LNCaP clone FGC (cell line): ENCODE measurements around the gene OR2M5.

Experiments used
- DNase-seq: peaks from one replicate; pipeline ENCODE4 v3.0.0-alpha.2; 2011; ENCODE audit warnings: low read depth
- H3K4me3 ChIP-seq: 2 replicates; pipeline ENCODE4 v1.5.1; 2011; ENCODE audit warnings: mild to moderate bottlenecking, low read depth, low read length, control low read depth
- CTCF ChIP-seq: IDR thresholded peaks from 2 replicates; pipeline ENCODE4 v1.5.1; 2012; ENCODE audit warnings: mild to moderate bottlenecking; ENCODE audit not compliant: control insufficient read depth, insufficient read depth; ENCODE audit errors: extremely low read depth

The OR2M5 gene

GRCh38 chr1:248140846-248141245, 4.1 kb upstream of the OR2M5 start:
- H3K4me3 ChIP-seq: no peak overlapping the region
- TF ChIP-seq CTCF: no peak
- no peak for DNase-seq

GRCh38 chr1:248143311-248143710, 1.6 kb upstream of the OR2M5 start:
- TF ChIP-seq CTCF: no peak
- no peak for DNase-seq
- H3K4me3 ChIP-seq: no peak overlapping the region

GRCh38 chr1:248152056-248152827, 7.3 kb downstream of the OR2M5 start:
- TF ChIP-seq CTCF: no peak
- no peak overlapping the region for H3K4me3 ChIP-seq
- no peak for DNase-seq

GRCh38 chr1:248155927-248156326, 11.0 kb downstream of the OR2M5 start:
- DNase-seq: no peak
- no peak for TF ChIP-seq CTCF

GRCh38 chr1:248158758-248159157, 13.8 kb downstream of the OR2M5 start:
- no peak for DNase-seq
- no peak overlapping the region for H3K4me3 ChIP-seq
- no peak for TF ChIP-seq CTCF

More at GRCh38 chr1:248155927-248156326, 11.0 kb downstream of the OR2M5 start:
- H3K4me3 ChIP-seq: no peak overlapping the region

GRCh38 chr1:248164031-248164430, 19.1 kb downstream of the OR2M5 start:
- H3K4me3 ChIP-seq: no peak overlapping the region
- no peak for DNase-seq
- TF ChIP-seq CTCF: no peak

GRCh38 chr1:248165186-248165585, 20.2 kb downstream of the OR2M5 start:
- no peak for TF ChIP-seq CTCF
- no peak overlapping the region for H3K4me3 ChIP-seq
- DNase-seq: no peak
